ENCODE results near the gene XAGE2.

- TF ChIP-seq, protein P1, sequence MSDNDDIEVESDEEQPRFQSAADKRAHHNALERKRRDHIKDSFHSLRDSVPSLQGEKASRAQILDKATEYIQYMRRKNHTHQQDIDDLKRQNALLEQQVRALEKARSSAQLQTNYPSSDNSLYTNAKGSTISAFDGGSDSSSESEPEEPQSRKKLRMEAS (IDR thresholded peaks at IDR 0.05): no peak
- TF ChIP-seq CHD2 (IDR thresholded peaks at IDR 0.05; ENCODE audit: low read length): no peak
- TF ChIP-seq, protein P2, sequence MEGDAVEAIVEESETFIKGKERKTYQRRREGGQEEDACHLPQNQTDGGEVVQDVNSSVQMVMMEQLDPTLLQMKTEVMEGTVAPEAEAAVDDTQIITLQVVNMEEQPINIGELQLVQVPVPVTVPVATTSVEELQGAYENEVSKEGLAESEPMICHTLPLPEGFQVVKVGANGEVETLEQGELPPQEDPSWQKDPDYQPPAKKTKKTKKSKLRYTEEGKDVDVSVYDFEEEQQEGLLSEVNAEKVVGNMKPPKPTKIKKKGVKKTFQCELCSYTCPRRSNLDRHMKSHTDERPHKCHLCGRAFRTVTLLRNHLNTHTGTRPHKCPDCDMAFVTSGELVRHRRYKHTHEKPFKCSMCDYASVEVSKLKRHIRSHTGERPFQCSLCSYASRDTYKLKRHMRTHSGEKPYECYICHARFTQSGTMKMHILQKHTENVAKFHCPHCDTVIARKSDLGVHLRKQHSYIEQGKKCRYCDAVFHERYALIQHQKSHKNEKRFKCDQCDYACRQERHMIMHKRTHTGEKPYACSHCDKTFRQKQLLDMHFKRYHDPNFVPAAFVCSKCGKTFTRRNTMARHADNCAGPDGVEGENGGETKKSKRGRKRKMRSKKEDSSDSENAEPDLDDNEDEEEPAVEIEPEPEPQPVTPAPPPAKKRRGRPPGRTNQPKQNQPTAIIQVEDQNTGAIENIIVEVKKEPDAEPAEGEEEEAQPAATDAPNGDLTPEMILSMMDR (IDR thresholded peaks at IDR 0.05; ENCODE audit: control extremely low read depth in 1 of 3, insufficient read depth in 1 of 3, low read depth in 1 of 3, low read length in 3 of 3): no peak
- TF ChIP-seq RFX5 (IDR thresholded peaks at IDR 0.05; ENCODE audit: borderline replicate concordance, low read depth, low read length): no peak
- TF ChIP-seq, protein P3, sequence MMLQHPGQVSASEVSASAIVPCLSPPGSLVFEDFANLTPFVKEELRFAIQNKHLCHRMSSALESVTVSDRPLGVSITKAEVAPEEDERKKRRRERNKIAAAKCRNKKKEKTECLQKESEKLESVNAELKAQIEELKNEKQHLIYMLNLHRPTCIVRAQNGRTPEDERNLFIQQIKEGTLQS (IDR thresholded peaks at IDR 0.05; ENCODE audit: insufficient read depth, low read depth, low read length): no peak
- no peak for TF ChIP-seq SIN3A (conservative IDR thresholded peaks at IDR 0.05 in 1 of 2, IDR thresholded peaks at IDR 0.05 in 1 of 2; ENCODE audit: low read depth in 1 of 2, low read length in 2 of 2)
- TF ChIP-seq SP1 (IDR thresholded peaks at IDR 0.05; ENCODE audit: low read depth, low read length): no peak
- TF ChIP-seq SRF (IDR thresholded peaks at IDR 0.05; ENCODE audit: low read depth, low read length): no peak
- no peak for TF ChIP-seq KDM5A (IDR thresholded peaks at IDR 0.05; ENCODE audit: low read length)
- no peak for TF ChIP-seq JUND (IDR thresholded peaks at IDR 0.05; ENCODE audit: low read length)
- TF ChIP-seq CEBPB (IDR thresholded peaks at IDR 0.05; ENCODE audit: low read depth, low read length): no peak
- TF ChIP-seq POLR2A (IDR thresholded peaks at IDR 0.05; ENCODE audit: control extremely low read depth in 1 of 2, low read depth in 2 of 2, low read length in 2 of 2): no peak
Observed at GRCh38 chrX:52346174-52347165, 22.4 kb upstream of the XAGE2 start.

Data from H1 (cell line).